Neural progenitor cell (in vitro differentiated cells): ENCODE data around the gene GLDN.

Source experiments
- EZH2 ChIP-seq: fragments of 200-600 bp; sonication (generic); IDR thresholded peaks from 2 replicates; pipeline ENCODE4 v1.6.1; 2017; ENCODE audit warnings: antibody characterized with exemption, mild to moderate bottlenecking, moderate library complexity
- TF ChIP-seq, protein P1 (sequence below): fragments of 200-600 bp; sonication (generic); IDR thresholded peaks from 2 replicates; pipeline ENCODE4 v1.5.1; 2017; ENCODE audit warnings: antibody characterized with exemption, mild to moderate bottlenecking

DNA sequence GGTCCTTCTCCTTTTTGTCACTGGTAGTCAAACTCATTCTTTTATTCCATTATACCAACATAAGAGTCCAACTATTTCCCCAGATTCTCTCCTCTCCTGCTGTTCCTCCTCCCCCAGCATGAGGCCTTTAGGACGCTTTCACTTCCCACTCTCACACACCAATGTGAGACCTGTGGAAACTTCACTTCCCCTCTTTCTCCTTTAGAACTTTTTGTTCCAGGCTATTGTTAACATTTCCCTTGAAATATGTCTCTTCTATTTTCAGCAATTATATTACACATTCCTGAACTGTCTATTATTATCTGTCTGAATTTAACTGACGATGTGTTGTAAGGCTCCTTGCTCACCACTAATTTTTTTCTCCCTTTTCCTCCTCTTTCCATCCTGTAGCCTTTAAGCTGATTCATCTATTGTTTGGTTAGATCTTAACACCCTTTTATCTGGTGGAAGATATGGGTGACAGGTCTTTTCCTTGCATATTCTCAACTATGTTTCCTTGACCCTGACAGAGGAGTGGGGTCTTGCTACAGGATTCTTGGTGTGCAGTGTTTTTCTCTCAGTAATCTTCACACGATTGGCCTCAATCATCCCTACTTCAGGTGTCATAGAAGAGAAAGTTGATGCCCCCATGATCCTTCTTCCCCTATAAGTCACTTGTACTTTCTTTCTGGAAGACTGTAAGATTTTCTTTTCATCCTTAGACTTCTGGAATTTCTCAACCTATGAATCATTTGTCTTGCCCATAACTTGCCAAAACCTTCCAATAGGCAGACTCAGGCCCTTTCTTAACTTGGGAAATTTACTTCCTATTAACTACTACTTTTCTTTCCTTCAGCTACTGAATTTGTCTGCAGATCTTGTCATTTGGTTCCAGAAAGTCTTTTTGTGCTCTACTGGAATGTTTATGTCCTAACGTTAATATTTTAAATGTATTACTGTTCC lies 9.0 kb upstream of the GLDN start:
- TF ChIP-seq, protein P1, sequence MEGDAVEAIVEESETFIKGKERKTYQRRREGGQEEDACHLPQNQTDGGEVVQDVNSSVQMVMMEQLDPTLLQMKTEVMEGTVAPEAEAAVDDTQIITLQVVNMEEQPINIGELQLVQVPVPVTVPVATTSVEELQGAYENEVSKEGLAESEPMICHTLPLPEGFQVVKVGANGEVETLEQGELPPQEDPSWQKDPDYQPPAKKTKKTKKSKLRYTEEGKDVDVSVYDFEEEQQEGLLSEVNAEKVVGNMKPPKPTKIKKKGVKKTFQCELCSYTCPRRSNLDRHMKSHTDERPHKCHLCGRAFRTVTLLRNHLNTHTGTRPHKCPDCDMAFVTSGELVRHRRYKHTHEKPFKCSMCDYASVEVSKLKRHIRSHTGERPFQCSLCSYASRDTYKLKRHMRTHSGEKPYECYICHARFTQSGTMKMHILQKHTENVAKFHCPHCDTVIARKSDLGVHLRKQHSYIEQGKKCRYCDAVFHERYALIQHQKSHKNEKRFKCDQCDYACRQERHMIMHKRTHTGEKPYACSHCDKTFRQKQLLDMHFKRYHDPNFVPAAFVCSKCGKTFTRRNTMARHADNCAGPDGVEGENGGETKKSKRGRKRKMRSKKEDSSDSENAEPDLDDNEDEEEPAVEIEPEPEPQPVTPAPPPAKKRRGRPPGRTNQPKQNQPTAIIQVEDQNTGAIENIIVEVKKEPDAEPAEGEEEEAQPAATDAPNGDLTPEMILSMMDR, result no peak
- TF ChIP-seq EZH2, result no peak
